Thyroid gland (tissue), 4 donors: Measurements from ENCODE around the gene SLC10A7.

Experiments
- POLR2A ChIP-seq, 2 donors: fragments of 450-650 bp; IDR thresholded peaks; one replicate each; pipeline ENCODE4 v1.6.1; 2017; ENCODE audit warnings: antibody characterized with exemption in 2 of 2, mild to moderate bottlenecking in 2 of 2, moderate library complexity in 1 of 2
- TF ChIP-seq, protein P1 (sequence below), 6 experiments: fragments of 200-600 bp in 3 of 6; fragments of 450-650 bp in 3 of 6; sonication (generic) in 3 of 6; IDR thresholded peaks; one replicate each; pipeline ENCODE4 v1.5.1; 2016 to 2019; ENCODE audit warnings: antibody characterized with exemption in 6 of 6, mild to moderate bottlenecking in 2 of 6, inconsistent platforms in 1 of 6, moderate library complexity in 1 of 6

DNA sequence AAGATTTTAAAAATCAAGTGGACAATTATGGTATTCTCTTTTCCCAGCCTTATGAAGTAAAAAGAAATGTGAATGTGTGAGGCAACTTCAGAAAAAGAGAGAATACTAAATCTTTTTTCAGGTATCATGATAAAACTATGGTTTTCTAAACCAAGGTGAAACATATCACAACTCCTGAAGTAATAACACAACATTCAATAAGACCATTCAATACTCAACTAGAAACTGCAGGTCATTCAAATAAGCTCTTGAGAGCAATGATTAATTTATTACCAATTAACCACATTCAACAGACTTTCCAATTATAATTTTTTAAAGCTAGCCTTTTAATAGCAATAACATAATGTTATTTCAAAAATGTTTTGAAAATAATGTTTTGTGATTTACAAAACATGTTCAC, 35.8 kb downstream of the SLC10A7 start:
- TF ChIP-seq, protein P1, sequence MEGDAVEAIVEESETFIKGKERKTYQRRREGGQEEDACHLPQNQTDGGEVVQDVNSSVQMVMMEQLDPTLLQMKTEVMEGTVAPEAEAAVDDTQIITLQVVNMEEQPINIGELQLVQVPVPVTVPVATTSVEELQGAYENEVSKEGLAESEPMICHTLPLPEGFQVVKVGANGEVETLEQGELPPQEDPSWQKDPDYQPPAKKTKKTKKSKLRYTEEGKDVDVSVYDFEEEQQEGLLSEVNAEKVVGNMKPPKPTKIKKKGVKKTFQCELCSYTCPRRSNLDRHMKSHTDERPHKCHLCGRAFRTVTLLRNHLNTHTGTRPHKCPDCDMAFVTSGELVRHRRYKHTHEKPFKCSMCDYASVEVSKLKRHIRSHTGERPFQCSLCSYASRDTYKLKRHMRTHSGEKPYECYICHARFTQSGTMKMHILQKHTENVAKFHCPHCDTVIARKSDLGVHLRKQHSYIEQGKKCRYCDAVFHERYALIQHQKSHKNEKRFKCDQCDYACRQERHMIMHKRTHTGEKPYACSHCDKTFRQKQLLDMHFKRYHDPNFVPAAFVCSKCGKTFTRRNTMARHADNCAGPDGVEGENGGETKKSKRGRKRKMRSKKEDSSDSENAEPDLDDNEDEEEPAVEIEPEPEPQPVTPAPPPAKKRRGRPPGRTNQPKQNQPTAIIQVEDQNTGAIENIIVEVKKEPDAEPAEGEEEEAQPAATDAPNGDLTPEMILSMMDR (IDR thresholded peaks at IDR 0.05), result no peak
- no peak for TF ChIP-seq POLR2A (IDR thresholded peaks at IDR 0.05)
